ENCODE results near the gene GPR153.
A peak's percentile ranks its signal among the peaks of the same experiment; 100 is the strongest.

GPR153 gene

DNA sequence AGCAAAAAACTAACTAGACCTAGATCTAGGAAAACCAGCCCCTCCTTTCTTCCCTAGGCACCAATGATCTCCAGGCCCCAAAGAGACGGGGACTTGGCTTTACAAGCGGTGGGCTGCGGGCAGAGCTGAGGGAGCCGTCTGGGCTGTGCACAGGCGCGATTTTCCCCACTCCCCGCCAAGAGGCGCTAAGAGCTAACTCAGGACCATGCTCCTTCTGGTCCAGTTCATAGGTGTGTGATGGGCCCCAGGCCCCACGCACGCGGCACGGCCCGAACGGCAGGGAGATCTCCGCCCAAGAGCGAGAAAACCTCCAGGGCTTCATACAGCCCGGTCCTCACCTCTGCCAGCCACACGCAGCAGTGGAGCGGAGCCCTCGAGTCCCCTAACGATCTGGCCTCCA is 7.5 kb upstream of the GPR153 start:
- DNase-seq, result no peak

DNA sequence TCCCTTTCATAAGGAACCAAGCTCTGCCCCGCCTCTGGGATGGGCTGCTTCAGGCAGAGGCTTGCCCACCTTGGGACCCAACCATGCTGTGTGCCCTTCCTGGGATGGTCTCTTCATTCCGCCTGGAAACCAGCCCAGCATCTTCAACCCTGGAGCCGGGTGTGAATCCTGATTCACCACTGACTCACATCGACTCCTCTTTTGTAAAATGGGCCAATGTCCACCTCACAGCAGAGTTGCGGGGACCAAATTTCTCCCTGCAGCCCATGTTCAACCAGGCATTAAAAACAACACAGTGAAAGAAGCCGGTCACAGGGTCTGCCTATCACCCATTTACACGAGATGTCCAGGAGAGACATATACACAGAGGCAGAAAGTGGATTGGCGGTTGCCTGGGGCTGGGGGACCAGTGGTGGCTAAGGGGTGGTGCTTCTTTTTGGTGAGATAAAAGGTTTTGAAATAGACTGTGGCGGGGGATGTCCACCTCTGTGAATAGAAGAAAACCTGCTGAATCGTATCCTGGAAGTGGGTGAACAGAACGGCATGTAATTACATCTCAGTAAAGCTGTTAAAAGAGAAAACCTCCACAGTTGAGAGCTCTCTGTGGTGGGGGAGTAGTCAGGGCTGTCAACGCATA is 6.9 kb upstream of the GPR153 start:
- no peak for DNase-seq

DNA sequence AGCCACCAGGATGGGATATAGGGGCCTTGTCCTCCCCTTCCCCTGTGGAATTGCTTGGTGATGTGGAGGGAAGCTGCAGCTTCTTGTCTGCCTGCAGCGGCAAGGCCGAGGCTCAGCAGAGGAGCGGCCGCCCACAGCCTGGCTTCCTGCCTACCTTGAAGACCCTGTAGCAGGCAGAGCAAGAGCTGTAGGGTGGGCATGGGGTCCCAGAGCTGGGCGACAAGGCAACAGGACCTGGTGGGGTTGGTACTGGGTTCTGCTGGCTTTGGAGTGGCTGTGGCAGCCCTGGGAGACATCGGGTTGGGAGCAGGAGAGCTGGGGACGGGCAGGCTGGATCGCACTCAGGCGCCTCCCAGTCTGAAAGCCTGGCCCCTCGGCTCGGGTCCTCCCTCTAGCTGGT is 5.7 kb upstream of the GPR153 start:
- no peak for DNase-seq

DNA sequence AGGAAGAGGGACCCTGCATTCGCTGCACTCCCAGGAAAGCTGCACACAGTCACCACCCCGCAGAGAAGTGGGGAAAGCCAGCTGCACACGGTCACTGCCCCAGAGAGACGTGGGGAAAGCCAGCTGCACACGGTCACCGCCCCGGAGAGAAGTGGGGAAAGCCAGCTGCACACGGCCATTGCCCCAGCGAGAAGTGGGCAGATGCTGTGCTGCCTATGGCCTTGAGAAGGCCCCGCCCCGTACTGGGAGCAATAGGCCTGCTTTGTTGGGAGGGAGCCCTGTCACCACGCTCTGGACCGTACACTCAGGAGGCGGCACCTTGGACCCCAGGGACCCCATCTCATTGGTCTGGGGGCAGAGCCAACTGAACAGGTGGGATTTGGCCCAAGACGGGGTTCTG is 4.3 kb upstream of the GPR153 start:
- DNase-seq, result no peak

GRCh38 chr1:6263716-6264115 is 2.8 kb upstream of the GPR153 start:
- no peak for DNase-seq

GRCh38 chr1:6262555-6263420 is 1.9 kb upstream of the GPR153 start:
- DNase-seq, result no peak

DNA sequence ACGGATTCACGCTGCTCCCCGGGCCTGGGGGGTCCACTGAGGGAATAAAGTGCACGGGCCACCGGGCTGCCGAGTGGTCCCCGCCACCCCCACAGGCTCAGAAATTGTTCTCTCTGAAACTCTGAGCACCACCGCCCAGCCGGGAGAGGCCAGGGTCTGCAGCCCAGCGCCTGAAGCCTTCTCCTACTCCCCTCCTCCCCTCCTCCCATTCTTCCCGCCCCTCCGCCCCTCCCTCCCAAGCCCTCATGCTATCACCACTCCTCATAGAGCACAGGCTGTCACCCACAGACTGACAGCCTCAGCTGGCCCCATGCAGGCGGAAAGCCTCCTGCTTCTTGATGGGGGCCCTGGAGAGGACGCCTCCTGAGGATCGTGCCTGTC is 707 bp upstream of the GPR153 start:
- no peak for DNase-seq

GRCh38 chr1:6260433-6260934 is 414 bp downstream of the GPR153 start:
- peak; percentile 32 for DNase-seq

DNA sequence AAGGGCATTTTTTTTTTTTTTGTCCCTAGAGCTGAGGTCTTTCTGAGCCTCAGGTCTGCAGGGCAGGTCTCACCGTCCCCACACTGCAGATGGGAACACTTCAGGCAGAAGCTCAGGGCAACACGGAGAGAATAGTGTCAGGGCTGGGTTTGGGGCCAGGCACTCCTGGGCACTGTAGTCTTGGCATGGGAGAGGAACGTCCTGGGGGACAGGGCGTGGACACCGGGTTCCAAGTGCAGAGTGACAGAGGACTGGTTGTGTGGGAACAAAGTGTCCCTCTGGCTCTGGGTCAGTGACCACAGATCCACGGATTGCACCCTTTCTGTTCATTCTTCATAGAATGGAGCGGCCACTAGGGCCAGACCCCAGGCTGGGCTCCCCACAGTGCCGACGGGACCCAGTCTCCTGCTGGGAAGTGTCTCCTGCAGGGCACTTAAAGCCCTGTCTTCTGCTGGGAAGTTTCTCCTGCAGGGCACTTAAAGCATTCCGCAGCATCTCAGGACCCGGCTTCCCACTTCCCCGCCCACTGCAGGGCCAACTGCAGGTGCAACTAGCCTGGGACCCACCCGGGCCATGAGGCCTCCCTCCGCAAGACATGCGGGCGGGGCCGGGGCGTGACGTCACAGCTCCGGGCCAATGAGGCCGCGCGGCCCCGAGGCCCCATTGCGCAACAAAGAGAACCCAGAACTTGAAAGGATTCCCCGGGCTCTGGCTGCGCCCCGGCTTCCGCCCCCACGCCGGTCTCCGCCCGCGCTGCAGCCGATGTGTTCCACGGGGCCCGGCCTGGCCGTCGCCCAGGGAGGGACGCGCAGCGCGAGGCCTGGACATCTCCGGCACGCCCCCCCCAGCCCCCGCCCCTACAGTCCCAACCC is 1.2 kb downstream of the GPR153 start:
- DNase-seq, result peak; percentile 85

GRCh38 chr1:6258675-6259074 is 2.2 kb downstream of the GPR153 start:
- no peak for DNase-seq

DNA sequence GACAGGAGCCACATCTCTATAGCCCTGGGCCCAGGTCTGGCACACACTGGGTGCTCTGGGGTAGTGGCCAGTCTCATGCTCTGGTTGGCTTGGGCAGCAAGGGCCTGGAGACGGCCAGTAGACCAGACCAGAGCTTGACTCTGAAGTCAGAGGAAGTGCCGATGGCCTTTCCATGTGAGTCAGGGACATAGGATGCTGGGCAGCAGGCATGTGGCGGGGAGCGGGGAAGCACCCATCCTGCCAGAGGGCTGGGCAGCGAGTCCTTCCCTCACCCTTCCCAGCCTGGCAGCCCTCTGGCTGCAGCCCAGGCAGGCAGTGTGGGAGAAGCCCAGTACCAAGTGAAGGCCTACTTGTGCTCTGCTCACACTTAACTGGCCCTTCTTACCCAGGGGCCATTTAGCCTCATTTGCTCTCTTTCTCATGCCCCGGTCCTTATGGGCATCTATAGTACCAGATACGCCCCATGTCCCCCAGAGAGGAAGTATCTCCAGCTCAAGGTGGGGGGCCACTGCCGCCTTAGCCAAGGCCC is 3.3 kb downstream of the GPR153 start:
- no peak for DNase-seq

- no peak for DNase-seq
Measured at GRCh38 chr1:6256645-6257044, 4.3 kb downstream of the GPR153 start.

DNA sequence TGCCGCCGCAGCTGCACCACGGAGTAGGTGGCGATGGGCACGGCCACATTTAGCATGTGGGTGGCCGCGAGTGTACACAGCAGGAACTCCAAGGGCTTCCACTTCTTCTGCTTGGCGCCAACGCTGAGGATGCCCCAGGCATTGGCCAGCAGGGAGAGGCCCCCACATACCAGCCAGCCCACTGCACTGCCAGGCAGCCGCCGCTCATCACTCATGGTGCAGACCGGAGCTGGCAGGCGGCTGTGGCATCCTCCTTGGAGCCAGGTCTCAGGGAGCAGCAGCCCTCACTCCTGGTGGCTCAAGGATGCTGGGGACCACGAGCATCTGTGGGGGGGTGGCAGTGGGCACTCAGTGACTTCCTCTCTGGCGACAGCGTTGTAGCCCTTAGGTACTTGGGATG is 6.2 kb downstream of the GPR153 start:
- DNase-seq, result no peak

DNA sequence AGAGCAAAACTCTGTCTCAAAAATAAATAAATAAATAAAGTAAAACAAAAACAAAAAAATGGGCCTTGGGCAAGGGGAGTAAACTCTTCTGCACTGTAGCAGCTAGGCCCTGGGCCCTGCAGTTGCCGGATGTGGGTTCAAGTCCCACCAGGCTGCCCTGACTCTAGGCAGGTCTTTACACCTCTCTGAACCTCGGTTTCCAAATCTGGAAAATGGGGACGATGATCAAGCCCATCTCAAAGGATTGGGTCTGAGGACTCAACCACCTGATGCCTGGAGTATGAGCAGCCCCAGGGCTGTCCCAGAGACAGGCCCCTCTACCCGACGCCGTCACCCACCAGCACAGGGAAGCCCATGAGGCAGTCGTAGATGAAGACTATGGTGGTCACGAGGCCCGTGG is 7.5 kb downstream of the GPR153 start:
- no peak for DNase-seq

- no peak for DNase-seq
Measured at GRCh38 chr1:6252374-6252710, 8.6 kb downstream of the GPR153 start.

DNA sequence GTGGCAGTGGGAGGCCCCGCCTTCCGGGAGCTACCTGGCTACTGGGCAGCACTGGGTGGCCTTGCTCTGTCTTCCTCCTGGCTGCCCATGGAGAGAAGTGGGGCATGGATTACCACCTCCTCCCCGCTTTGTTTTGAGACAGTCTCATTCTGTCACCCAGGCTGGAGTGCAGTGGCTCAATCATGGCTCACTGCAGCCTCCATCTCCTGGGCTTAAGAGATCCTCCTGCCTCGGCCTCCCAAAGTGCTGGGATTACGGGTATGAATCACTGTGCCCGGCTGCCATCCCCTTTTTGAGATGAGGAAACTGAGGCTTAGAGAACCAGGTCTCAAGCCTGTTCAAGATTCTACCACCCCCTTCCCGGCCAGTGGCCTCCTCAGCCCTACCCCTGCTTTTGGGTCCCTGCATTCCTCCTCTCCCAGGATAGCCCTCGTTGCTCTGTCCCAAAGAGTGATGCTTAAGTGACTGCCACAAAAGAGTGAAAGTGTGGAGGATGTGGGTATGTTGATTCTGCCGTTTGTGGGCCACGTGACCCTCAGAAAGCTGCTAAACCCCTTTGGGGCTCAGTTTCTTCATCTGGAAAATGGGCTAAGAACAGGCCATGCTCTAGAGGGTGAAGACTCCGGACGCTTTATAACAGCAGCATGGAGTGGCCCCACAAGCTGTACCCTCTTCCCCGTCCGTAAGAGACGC is 9.1 kb downstream of the GPR153 start:
- DNase-seq, result no peak

DNA sequence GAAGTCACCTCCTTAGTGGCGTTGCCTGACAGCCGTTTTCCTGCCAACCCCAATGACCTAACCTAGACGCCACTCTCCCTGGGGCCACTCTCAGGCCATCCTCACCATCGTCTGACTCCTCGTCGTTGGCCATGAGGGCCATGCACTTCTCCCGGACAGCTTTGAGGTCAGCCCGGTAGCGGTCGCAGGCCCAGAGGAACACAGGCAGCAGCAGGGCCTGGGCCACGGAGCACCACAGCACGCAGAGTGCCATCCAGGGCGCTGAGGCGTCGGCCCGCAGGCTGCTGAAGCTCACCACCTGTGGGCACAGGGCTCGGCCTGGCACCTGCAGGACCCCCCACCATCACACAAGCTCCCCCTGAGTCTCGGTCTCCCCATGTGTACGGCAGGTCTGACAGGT is 9.7 kb downstream of the GPR153 start:
- DNase-seq, result no peak

- DNase-seq, result no peak
Measured at GRCh38 chr1:6249739-6250689, 10.9 kb downstream of the GPR153 start.

- DNase-seq, result no peak
Measured at GRCh38 chr1:6248932-6249738, 11.8 kb downstream of the GPR153 start.

GRCh38 chr1:6248161-6248776 is 12.6 kb downstream of the GPR153 start:
- DNase-seq, result no peak
